ENCODE data around the gene FAM168A.

The FAM168A gene

DNA sequence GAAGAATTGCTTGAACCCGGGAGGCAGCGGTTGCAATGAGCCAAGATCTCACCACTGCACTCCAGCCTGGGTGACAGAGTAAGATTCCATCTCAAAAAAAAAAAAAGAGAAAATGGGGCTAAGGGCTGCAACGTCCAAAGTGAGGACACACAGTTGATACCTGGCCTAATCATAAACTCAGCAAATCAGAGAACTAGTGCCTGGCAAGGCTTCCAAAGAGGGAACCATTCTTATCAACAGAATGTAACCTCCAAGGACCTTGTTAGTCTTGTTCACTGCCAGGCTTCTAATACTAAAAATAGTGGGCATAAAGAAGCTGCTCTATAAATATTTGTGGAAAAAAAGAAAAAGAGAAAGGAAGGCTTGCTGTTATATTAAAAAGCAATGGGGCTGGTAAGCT, 42.3 kb downstream of the FAM168A start:
- Histone ChIP-seq H3K4me2 (ENCODE audit: low read depth, low read length, poor library complexity, severe bottlenecking) (no peak overlapping the region), H2AFZ (ENCODE audit: low read depth, low read length, severe bottlenecking) (no peak overlapping the region), H4K20me1 (ENCODE audit: low read depth, low read length) (0 out of 2 replicates have a peak, but pooled peaks cover 5% of the 10 kb centered on the region), H3K79me2 (ENCODE audit: insufficient read depth, low read length) (no peaks in the 10 kb centered on the region), H3K27me3 (ENCODE audit: low read length) (no peaks in the 10 kb centered on the region), H3K9me2 (replicated peaks; ENCODE audit: insufficient read depth, low read length) (no peaks in the 10 kb centered on the region), H3K9ac (ENCODE audit: low read length) (no peak overlapping the region), H3K36me3 (ENCODE audit: low read length) (no peaks in the 10 kb centered on the region), H3K4me3 (ENCODE audit: insufficient read depth, low read length, poor library complexity, severe bottlenecking) (no peak overlapping the region), H3F3A (ENCODE audit: insufficient read depth) (no peaks in the 10 kb centered on the region), H3K27ac (ENCODE audit: low read depth, low read length) (no peak overlapping the region), H3K9me3 (ENCODE audit: insufficient read depth, low read length) (no peaks in the 10 kb centered on the region)
- TF ChIP-seq EZH2phosphoT487 (conservative IDR thresholded peaks at IDR 0.05; ENCODE audit: low read length) (no peak), CTCF (IDR thresholded peaks at IDR 0.05; ENCODE audit: insufficient read depth, low read length, poor library complexity, severe bottlenecking) (no peak)

GRCh38 chr11:73554671-73555320, 43.1 kb downstream of the FAM168A start:
- TF ChIP-seq CTCF (IDR thresholded peaks at IDR 0.05; ENCODE audit: insufficient read depth, low read length, poor library complexity, severe bottlenecking) (no peak), EZH2phosphoT487 (conservative IDR thresholded peaks at IDR 0.05; ENCODE audit: low read length) (no peak)
- no peaks in the 10 kb centered on the region for H3K79me2 ChIP-seq (ENCODE audit: insufficient read depth, low read length)
- H2AFZ ChIP-seq (ENCODE audit: low read depth, low read length, severe bottlenecking) = no peak overlapping the region
- 0 out of 2 replicates have a peak, but pooled peaks cover 5% of the 10 kb centered on the region for H4K20me1 ChIP-seq (ENCODE audit: low read depth, low read length)
- H3K4me2 ChIP-seq (ENCODE audit: low read depth, low read length, poor library complexity, severe bottlenecking) = no peak overlapping the region
- no peaks in the 10 kb centered on the region for H3K36me3 ChIP-seq (ENCODE audit: low read length)
- no peak overlapping the region for H3K27ac ChIP-seq (ENCODE audit: low read depth, low read length)
- no peak overlapping the region for H3K9ac ChIP-seq (ENCODE audit: low read length)
- no peaks in the 10 kb centered on the region for H3F3A ChIP-seq (ENCODE audit: insufficient read depth)
- no peaks in the 10 kb centered on the region for H3K9me3 ChIP-seq (ENCODE audit: insufficient read depth, low read length)
- no peaks in the 10 kb centered on the region for H3K9me2 ChIP-seq (replicated peaks; ENCODE audit: insufficient read depth, low read length)
- no peak overlapping the region for H3K4me3 ChIP-seq (ENCODE audit: insufficient read depth, low read length, poor library complexity, severe bottlenecking)
- H3K27me3 ChIP-seq (ENCODE audit: low read length) = no peaks in the 10 kb centered on the region

DNA sequence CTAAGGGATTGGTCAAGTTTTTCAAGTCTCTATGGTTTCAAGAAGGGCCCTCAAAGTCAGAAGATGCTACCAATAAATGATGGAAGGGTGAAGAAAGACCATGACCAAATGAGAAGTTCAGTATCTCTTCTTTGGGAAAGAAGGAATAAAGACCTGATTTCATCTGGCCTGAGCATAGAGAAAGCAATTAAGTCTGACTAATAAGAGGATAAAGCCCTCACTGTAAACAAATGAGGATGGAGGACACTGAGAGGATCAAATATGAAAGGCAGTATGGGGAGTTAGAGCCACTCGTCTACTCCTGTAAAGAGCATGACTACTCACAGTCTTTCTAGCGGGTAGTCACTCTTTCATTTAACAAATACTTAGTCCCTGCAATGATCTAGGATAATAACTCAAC, 44.6 kb downstream of the FAM168A start:
- Histone ChIP-seq H3K4me2 (ENCODE audit: low read depth, low read length, poor library complexity, severe bottlenecking) (no peak overlapping the region), H3K4me3 (ENCODE audit: insufficient read depth, low read length, poor library complexity, severe bottlenecking) (no peak overlapping the region), H3K79me2 (ENCODE audit: insufficient read depth, low read length) (no peaks in the 10 kb centered on the region), H4K20me1 (ENCODE audit: low read depth, low read length) (0 out of 2 replicates have a peak, but pooled peaks cover 3% of the 10 kb centered on the region), H3K9ac (ENCODE audit: low read length) (no peak overlapping the region), H3K27me3 (ENCODE audit: low read length) (no peaks in the 10 kb centered on the region), H3K9me3 (ENCODE audit: insufficient read depth, low read length) (no peaks in the 10 kb centered on the region), H3F3A (ENCODE audit: insufficient read depth) (no peaks in the 10 kb centered on the region), H3K27ac (ENCODE audit: low read depth, low read length) (no peak overlapping the region), H3K9me2 (replicated peaks; ENCODE audit: insufficient read depth, low read length) (no peaks in the 10 kb centered on the region), H2AFZ (ENCODE audit: low read depth, low read length, severe bottlenecking) (no peak overlapping the region), H3K36me3 (ENCODE audit: low read length) (no peaks in the 10 kb centered on the region)
- TF ChIP-seq CTCF (IDR thresholded peaks at IDR 0.05; ENCODE audit: insufficient read depth, low read length, poor library complexity, severe bottlenecking) = no peak
- no peak for TF ChIP-seq EZH2phosphoT487 (conservative IDR thresholded peaks at IDR 0.05; ENCODE audit: low read length)
